SHP77 treated with DMSO at 0.1 percent for 48 hours (cell line): ENCODE data around the gene COLQ.

Source experiments
- DNase-seq: peaks from one replicate; lab custom pipeline; 2025; lab: John Stamatoyannopoulos, UW

Gene COLQ

DNA sequence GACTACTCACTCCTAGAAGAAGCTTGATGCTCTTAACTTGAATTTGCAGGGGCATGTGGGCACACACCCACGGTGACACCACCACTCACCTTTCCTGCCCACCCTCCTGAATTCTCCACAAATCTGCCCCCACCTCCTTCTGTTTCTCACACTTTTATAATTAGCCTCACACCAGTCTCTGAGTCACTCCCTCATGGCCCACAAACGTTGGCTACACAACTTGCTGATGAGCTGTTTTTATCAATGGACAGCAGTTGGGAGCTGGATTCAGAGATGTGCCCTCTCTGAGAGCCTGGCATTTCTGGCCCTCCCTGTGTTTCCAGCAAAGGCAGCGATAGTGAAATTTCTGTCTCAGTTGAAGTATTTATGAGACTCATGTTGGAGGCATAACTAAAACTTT is 1.3 kb downstream of the COLQ start:
- DNase-seq = no peak

DNA sequence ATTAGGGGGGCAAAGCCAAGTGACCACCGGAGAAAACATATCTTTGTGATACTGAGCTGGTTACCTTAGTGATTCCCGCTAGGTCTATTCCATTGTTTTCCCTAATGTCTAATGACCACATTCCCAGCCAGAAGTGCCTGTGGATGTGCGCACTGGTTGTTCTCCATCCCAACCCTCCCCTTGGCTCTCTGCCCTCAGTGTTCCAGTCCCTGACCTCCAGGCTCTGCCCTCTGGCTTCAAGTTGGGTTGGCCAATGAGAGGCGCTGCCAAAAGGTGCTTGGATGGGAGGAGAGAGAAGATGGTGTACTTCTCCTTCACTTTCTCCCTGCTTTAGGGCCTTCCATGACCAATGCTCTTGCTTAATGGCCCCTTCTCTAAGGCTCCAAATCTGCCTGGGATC is 2.4 kb downstream of the COLQ start:
- DNase-seq = no peak

DNA sequence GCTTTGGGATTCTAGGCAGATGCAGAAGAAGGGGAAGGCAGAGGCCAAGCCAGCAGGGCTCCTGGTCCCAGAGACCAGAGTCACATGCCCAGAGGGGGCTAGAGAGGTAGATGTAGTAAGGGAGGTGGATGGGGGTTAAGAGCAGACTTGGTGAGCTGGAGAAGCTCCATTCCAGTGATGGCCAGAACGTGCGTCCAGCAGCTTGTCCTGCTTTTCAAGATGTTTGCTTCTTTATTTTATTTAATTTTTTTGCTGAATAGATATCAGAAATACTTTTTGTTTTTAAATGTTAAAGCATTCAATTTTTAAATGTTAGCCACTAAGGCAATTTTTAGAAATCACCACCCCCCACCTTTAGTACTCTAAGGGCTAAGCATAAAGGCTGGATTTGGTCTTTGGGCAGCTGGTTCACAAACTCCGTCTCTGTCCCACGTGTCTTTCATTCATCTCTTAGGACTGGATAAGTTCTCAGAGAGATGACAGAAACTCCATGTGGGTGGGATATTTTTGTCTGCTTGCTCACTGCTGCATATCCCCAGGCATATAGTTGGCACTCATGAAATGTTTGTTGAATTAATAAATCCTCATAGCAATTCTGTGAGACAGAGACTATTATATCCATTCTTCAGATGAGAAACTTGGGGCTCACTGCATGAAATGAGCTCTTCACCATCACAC is 6.7 kb downstream of the COLQ start:
- no peak for DNase-seq

DNA sequence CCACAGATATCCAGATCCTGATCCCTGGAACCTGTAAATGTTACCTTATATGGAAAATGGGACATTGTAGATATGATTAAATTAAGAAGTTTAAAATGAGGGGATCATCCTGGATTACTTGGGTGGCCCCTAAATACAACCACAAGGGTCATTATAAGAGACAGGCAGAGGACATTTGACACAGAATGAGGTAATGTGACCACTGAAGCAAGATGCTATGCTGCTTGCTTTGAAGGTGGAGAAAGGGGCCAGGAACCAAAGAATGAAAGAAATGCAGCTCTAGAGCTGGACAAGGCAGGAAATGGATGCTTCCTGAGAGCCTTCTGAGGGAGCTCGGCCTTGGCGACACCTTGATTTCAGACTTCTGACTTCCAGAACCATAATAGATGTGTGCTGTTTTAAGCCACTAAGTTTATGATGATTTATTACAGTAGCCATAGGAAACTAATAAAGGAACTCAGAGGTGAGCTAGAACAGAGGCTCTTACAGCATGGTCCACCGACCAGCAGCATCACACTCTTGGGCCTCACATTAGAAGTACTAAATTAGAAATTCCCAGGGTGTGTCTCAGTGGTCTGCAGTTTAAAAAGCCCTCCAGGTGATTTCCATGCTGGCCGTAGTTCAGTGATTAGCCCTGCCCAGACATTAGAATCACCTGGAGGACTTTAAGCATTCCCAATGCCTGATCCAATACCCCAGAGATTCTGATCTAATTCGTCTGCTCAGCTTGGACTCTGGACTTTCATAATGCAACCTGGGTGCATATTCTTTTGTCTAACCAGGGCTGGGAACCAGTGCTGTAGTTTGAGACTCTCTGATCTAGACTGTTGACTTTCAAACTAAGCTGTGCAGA is 7.5 kb downstream of the COLQ start:
- no peak for DNase-seq

DNA sequence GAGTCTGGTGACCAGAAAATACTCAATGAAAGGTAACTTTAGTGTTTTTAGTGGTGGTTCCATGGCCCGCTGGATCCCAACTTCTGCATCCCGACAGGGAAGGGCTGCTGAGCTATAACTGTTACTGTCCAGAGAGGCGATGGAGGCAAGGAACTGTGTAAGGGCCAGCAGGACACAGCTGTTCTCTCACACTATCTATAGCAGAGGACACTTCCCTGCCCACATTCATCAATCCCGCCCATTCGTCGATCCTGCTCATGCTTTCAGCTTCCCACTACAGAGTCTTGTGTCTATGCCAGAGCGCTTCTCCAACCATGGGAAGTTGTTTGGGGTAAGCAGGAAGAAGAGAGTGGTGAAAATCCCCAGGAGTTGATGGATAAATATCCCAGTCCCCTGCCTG is 8.4 kb downstream of the COLQ start:
- no peak for DNase-seq

DNA sequence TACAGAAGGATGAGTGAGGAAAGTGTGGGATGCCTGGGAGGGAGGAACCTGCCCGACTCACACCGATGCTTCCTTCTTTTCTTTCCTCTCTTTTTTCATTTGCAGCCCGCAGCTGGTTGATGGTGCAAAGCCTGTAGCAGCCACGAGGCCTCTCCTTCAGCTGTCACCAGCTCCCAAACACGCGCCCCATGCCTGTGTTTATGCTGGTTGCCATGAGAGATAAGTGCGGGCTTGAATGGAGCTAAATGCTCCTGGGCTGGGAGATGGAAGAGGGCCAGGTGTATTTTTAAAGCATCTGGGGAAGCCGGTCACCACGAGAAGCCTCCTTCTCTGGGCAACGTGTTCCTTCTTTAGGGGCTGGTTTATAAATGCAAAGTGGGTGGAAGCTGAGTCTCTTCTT is 9.3 kb downstream of the COLQ start:
- peak; percentile 53 for DNase-seq

DNA sequence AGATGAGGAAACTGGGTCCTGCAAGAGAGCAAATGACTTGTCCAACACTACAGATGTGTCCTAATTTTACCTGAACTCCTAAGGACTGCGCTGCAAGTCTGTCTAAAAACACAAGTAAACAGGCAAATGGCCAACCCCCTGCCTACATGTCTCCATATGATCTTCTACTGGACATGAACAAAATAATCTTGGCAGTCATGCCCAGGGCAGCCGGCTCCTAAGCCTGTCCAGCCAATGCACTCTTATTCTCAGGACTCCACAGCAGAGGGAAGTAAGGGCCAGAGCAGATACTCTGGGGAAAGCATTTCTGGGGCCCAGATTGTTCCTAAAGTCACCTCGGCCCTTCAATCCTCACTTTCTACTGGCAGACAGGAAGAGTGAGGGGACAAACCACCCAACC is 10.3 kb downstream of the COLQ start:
- DNase-seq = no peak

DNA sequence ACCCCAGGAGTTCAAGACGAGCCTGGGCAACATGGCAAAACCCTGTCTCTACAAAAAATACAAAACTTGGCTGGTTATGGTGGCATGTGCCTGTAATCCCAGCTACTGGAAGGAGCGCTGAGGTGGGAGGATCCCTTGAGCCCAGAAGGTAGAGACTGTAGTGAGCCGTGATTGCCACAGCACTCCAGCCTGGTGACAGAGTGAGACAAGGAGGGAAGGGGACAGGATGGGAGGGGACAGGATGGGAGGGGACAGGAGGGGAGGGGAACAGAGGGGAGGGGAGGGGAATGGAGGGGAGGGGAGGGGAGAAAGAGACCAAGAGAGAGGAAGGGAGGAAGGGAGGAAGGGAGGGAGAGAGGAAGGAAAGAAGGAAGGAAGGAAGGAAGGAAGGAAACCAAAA is 11.0 kb downstream of the COLQ start:
- DNase-seq = no peak

DNA sequence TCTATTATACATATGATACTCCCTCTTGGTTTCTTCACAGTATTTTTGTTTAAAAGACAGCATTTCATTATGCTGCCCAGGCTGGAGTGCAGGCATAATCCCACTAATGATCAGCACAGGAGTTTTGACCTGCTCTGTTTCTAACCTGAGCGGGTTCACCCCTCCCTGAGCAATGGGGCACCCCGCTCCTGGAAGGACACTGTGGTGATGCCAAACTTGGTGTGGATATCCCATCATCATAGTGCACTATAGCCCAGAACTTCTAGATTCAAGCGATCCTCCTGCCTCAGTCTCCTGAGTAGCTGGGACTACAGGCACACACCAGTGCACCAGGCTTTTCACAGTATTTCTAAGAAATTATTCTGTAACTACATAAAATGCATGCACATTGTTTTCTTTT is 14.9 kb downstream of the COLQ start:
- no peak for DNase-seq

DNA sequence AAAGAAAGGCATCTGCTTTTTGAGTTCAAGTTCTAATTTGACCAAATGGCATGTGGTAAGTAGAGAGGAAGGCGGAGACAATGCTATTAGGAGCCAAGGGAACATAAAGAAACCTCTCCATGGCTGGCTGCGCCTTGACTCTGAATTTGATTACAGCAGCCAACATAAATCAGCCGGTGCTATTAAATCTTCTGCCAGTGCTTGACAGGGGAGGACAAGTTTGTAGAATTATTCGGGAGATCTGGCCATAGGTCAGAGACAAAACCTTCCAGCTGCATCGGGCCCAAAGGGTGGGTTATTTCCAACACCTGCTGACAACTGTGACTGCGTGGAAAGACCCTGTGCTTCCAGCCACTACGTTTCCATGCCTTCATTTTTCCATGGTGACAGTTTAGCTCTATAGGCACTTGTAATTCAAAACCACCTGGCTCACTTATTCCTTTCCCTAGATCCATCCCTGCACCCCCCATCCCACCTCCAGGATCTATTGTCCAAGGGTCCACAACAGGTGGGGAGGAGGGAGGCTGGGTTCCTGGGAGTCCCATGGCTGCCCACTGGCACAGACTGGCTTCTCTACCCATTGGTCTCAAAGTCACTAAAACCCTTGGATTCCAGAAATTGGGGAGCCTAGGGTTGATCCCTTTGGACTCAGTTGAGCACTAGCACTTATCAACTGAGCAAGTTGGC is 15.9 kb downstream of the COLQ start:
- no peak for DNase-seq

DNA sequence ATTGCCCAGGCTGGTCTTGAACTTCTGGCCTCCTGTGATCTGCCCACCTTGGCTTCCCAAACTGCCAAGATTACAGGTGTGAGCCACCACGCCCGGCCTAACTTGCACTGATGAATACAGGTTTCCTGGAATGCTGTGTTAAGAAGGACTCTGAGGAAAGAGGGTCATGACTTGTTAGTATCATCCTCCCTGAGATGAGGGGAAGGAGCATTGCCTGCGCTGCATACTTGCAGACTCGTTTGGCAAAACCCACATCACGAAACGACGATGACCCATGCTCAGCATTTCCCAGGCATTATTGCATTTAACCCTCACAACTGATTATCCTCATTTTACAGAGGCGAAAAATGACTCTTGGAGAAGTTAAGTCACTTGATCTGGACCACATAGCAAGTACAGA is 18.9 kb downstream of the COLQ start:
- no peak for DNase-seq

DNA sequence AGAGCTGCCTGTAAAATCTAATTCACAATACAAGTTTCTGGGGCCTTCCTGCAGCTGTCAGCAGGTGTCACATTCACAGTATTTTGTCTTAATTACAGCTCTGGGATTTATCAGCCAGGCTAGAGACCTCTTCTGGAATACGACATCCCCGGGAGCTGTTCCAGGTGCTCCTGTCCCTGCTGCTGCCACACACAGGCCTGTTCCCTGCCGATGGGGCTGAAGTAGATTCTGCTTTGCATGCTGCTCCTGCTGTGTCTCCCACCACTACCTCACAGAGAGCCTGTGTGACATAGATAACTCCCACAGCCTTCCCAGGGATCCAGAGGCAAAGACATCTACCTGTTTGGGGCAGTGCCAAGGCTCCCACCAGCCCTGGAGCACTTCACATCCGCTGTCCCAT is 20.4 kb downstream of the COLQ start:
- no peak for DNase-seq

DNA sequence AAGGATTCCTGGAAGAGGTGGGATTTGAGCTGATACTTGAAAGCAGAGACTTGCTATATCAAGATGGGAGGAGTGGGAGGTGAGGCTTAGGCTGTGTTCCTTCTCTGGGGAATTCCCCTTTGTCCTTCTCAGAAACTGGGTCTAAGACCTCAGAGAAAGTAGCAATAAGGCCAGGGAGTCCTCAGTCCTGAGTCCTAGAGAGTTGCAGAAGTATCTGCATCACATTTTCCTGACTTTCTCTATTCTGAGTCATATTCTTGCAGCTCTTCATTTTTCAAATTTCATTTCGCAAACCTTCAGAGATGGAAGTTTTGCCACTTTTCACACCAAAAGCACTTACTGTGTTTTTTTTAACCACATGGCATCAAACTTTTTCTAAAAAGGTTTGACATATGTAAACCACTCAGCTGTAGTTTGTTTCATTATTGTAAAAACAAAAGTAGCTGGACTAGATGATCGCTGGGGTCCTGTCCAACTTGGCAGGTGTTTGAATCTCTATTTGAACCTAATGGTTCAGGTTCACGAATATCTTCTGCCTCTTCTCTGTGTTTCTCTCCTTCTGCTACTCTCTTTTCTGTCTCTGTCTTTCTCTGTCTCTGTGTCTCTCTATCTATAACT is 21.3 kb downstream of the COLQ start:
- DNase-seq = no peak

DNA sequence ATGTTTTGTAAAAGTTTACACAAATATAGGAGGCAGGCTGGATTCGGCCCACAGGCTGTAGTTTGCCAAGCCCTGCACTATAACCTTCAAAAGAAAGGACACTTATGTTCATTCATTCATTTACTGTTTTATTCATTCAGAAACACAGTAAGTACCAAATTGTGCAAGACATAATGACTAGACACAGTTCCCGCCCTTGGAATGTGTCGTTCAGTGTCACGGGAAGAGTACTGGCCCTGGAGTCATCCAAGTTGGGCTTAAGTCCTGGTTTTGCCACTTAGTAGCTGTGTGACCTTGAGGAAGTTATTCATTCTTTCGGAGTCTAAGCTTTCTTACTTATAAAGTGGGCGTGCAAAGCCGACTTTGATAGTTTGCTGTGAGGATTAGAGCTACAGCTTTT is 22.0 kb downstream of the COLQ start:
- no peak for DNase-seq

DNA sequence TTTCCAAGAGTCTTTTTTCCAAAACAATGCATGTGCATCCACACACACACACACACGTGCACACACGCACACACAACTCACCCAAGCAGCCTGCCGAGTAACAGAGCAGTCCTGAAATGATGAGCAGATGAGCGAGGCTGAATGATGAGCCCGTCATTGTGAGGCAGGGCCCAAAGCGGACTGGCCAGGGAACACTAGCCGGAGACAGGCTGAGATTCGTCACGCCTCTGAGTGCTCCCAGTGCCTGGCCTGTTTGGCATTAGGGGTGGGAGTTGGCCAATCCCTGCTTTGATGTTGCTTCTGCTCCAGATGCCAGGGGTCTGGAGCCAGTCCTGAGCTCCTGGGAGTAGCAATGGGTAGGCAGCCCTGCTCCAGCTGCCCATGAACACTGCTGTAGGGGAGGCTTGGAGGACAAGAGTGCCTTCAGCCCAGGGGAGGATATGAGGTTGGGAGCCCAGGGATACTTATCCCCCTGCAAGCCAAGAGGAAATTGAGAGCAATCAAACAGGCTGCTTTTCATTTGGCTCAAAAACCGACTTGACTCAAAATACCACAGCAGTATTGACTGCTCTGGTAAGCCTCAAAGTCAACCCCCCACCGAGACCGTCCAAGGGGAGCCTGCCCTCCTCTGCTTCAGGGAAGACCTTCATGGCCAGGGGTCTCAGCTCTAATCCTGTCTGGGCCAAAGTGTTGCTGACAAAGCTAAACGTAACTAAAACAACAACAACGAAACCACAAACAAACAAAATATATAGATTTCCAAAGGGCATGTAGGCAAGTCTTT is 22.9 kb downstream of the COLQ start:
- DNase-seq = no peak

DNA sequence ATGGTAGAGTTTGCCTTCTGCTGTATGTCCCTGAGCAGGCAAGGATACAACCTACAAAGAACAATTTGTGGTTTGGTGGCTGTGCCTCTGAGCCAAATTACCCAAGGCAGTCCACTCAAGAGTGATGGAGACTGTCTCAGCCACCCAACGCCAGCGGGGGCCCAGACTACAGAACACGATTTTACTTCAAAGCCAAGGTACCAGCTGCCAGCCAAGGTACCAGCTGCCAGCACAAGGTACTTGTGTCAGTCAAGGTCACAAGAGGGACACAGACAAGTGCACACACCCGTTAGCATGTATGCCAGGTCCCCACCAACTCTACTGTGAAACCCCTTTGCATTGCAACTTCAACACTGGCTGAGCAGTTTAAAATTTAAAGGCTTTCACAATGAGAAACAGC is 23.5 kb downstream of the COLQ start:
- no peak for DNase-seq

DNA sequence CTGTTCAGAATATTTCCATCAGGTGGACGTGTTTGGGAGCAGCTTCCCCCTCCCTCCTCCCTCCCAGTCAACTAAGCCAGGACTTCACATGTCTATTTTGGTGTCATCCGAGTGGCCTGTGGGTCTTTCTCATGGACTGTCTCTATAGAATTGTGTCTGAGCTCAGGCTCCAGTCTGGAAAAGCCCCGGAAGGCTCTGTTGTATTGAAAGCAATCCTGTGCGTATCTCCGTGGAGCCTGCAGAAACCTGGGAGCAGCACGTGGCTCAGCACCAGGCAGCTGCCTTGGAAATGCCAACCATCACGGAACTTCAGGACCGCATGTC is 25.2 kb downstream of the COLQ start:
- DNase-seq = no peak

DNA sequence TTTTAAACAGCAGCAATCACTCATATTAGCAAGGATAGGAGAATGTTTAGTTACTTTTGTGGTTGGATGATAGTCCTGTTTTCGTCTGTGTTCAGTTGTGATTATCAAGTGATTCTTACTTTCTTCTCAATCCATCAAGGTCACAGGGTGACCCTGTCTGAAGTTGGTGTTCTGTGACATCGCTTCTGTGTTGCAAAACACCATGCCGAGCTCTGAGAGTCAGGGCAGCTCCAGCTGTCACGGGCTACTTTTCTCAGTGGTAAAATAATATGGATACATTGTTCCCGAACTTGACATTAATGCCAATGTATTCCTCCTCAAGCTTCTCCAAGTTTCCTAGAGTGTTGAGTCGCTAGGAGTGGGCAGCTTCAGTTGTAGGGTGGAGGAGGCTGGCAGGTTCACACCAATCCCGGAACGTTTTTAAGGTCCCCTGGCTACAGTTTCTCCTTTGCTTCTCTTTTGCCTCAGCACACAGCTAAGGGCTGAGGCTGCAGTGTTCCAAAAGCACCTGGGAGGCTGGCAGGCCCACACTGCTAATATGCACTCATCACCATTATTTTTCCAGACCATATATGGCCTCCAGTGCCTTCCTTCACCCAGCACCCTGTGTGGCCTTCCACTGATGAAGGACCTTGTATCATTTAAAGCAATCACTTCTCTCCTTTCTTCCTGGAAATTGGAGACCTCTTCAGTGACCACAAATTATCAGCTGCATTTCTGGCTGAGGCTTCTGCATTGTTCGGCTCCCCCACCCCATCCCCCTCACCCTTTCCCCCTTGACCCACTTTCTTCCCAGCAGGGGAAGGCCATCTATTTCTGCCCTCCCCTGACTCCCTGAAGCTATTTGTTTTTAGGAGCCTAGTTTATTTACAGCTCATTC is 25.8 kb downstream of the COLQ start:
- no peak for DNase-seq

DNA sequence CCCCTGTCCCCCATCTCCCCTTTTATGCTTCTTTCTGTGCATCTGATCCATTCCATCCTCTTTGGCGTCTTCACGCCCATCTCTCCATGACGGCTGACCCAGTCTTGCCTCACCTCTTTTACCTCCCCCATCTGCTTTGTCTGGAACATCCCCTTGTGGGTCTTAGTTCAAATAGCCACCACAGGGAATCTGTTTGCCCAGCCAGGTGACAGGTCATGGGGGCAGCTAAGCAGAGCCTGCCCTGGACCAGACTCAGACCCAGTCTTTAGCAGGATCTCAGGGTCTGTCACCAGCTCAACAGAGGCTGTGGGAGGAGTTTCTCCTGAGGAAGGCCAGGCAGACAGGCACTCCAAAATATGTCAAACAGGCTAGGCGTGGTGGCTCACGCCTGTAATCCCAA is 28.1 kb downstream of the COLQ start:
- DNase-seq = no peak

DNA sequence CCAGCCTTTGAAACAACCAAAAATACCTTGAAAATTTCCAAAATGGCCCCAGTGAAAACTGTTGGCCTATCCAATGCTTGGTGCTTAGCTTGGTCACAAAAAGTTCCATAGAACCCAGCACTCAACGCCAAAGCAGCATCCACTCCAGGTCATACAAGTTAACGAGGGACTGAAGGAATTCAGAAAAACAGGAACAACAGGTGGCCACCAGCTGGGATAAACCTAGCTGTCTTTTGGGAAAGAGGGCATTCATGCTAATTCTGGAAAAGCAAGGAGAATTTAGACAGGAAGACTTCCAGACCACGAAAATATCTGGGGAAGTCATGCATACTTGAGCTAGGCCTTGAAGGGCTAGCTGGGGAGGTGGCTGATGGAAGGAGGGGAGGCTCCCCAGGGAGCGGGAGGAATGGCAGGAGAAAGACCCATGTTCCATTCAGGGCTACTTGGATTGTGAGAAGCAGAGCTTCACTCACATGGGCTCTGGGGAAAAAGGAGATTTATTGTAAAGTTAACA is 28.6 kb downstream of the COLQ start:
- no peak for DNase-seq

DNA sequence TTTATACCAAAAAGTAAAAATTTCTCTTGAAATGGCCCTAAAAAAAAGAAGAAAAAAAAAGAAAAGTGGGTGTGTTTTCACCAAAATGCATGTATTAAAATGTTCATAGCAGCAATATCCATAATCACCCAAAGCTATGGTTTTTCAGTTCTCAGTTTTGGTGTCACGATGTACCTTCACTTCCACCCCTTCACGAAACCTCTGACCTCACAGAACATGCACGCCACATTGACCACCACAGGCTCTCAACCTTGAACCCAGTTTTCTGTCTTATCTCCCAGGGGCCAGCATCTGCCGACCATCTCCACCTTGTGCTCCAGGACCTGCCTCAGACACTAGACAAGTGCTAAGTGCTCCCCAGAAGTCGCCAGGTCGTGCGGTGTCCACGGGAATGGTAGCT is 30.4 kb downstream of the COLQ start:
- no peak for DNase-seq
